Liver (tissue), 9 donors: ENCODE results near the gene HYOU1. TPM values are rescaled to one million over a fixed set of nuclear protein-coding genes. Genes with fewer than 3 reads are reported as not detected.

ENCODE experiments used
- DNase-seq: peaks from one replicate; pipeline ENCODE4 v3.0.0-alpha.2; 2017; ENCODE audit warnings: low spot score
- H3K27ac ChIP-seq, 2 donors: one replicate each; pipeline ENCODE4 v1.7.0; 2013; ENCODE audit warnings: inconsistent platforms in 2 of 2, low read length in 2 of 2, control low read depth in 1 of 2, low read depth in 1 of 2, mild to moderate bottlenecking in 1 of 2
- H3K27me3 ChIP-seq, 4 donors: one replicate each; pipeline versions ENCODE4 v1.6.1 to v1.7.0; 2013; ENCODE audit warnings: low read length in 3 of 4, inconsistent platforms in 1 of 4, mild to moderate bottlenecking in 1 of 4, moderate library complexity in 1 of 4; ENCODE audit not compliant: control insufficient read depth in 4 of 4, insufficient read depth in 4 of 4
- H3K36me3 ChIP-seq, 4 donors: one replicate each; pipeline versions ENCODE4 v1.6.1 to v1.7.0; 2013; ENCODE audit warnings: low read length in 3 of 4, mild to moderate bottlenecking in 3 of 4, low read depth in 1 of 4, moderate library complexity in 1 of 4; ENCODE audit not compliant: control insufficient read depth in 4 of 4, insufficient read depth in 3 of 4
- H3K4me1 ChIP-seq, 4 donors: one replicate each; pipeline versions ENCODE4 v1.6.1 to v1.7.0; 2013; ENCODE audit warnings: low read length in 3 of 4, mild to moderate bottlenecking in 3 of 4, moderate library complexity in 1 of 4; ENCODE audit not compliant: control insufficient read depth in 4 of 4, insufficient read depth in 4 of 4
- H3K4me3 ChIP-seq, 3 donors: one replicate each; pipeline versions ENCODE4 v1.6.1 to v1.7.0; 2013; ENCODE audit warnings: low read length in 3 of 3, control low read depth in 1 of 3, low read depth in 1 of 3, mild to moderate bottlenecking in 1 of 3
- H3K9ac ChIP-seq, 2 donors: one replicate each; pipeline ENCODE4 v1.7.0; 2013; ENCODE audit warnings: low read length in 2 of 2, mild to moderate bottlenecking in 2 of 2, moderate library complexity in 2 of 2, control low read depth in 1 of 2, low read depth in 1 of 2
- H3K9me3 ChIP-seq, 4 donors: one replicate each; pipeline versions ENCODE4 v1.6.1 to v1.7.0; 2013; ENCODE audit warnings: low read length in 3 of 4; ENCODE audit not compliant: control insufficient read depth in 4 of 4
- ATF3 ChIP-seq: IDR thresholded peaks from 2 replicates; pipeline ENCODE4 v1.6.1; 2016; ENCODE audit warnings: antibody characterized with exemption
- CTCF ChIP-seq: fragments of 150-350 bp; IDR thresholded peaks from 2 replicates; pipeline ENCODE4 v1.5.1; 2017; ENCODE audit warnings: improper control_type of control experiment, low read depth, low read length; ENCODE audit not compliant: missing input control
- EGR1 ChIP-seq, 2 donors: IDR thresholded peaks; 2 replicates each; pipeline ENCODE4 v1.6.1; 2016 to 2018; ENCODE audit warnings: antibody characterized with exemption in 2 of 2, low read depth in 2 of 2
- FOXA1 ChIP-seq: IDR thresholded peaks from 2 replicates; pipeline ENCODE4 v1.6.1; 2016; ENCODE audit warnings: antibody characterized with exemption
- FOXA2 ChIP-seq: IDR thresholded peaks from 2 replicates; pipeline ENCODE4 v1.6.1; 2016; ENCODE audit warnings: antibody characterized with exemption
- GABPA ChIP-seq, 2 donors: IDR thresholded peaks in 1 of 2; conservative IDR thresholded peaks in 1 of 2; 2 replicates each; pipeline ENCODE4 v1.6.1; 2016; ENCODE audit warnings: antibody characterized with exemption in 2 of 2, mild to moderate bottlenecking in 1 of 2, moderate library complexity in 1 of 2
- HNF4A ChIP-seq, 2 donors: conservative IDR thresholded peaks; 2 replicates each; pipeline ENCODE4 v1.6.1; 2016; ENCODE audit warnings: antibody characterized with exemption in 2 of 2, mild to moderate bottlenecking in 2 of 2
- HNF4G ChIP-seq: IDR thresholded peaks from 2 replicates; pipeline ENCODE4 v1.6.1; 2016; ENCODE audit warnings: antibody characterized with exemption
- JUND ChIP-seq, 2 donors: IDR thresholded peaks; 2 replicates each; pipeline ENCODE4 v1.6.1; 2016; ENCODE audit warnings: antibody characterized with exemption in 2 of 2
- MAX ChIP-seq: IDR thresholded peaks from 2 replicates; pipeline ENCODE4 v1.6.1; 2016; ENCODE audit warnings: antibody characterized with exemption
- NR2F2 ChIP-seq: IDR thresholded peaks from 2 replicates; pipeline ENCODE4 v1.6.1; 2016; ENCODE audit warnings: antibody characterized with exemption
- RAD21 ChIP-seq, 2 donors: IDR thresholded peaks; 2 replicates each; pipeline ENCODE4 v1.6.1; 2016; ENCODE audit warnings: antibody characterized with exemption in 2 of 2, mild to moderate bottlenecking in 2 of 2
- REST ChIP-seq: IDR thresholded peaks from 2 replicates; pipeline ENCODE4 v1.6.1; 2016; ENCODE audit warnings: antibody characterized with exemption, mild to moderate bottlenecking
- RXRA ChIP-seq, 2 donors: IDR thresholded peaks; 2 replicates each; pipeline ENCODE4 v1.6.1; 2017 to 2018; ENCODE audit warnings: antibody characterized with exemption in 2 of 2, mild to moderate bottlenecking in 1 of 2
- SP1 ChIP-seq: IDR thresholded peaks from 2 replicates; pipeline ENCODE4 v1.6.1; 2018; ENCODE audit warnings: antibody characterized with exemption, mild to moderate bottlenecking
- TAF1 ChIP-seq: conservative IDR thresholded peaks from 2 replicates; pipeline ENCODE4 v1.6.1; 2016; ENCODE audit warnings: antibody characterized with exemption, mild to moderate bottlenecking
- YY1 ChIP-seq: IDR thresholded peaks from 2 replicates; pipeline ENCODE4 v1.6.1; 2016; ENCODE audit warnings: antibody characterized with exemption, mild to moderate bottlenecking
- ZBTB33 ChIP-seq: IDR thresholded peaks from 2 replicates; pipeline ENCODE4 v1.6.1; 2016; ENCODE audit warnings: antibody characterized with exemption
- WGBS: extraction: QIAGEN DNeasy Blood & Tissue Kit; methylation state at CpG from one replicate; pipeline ENCODE4 v1.1.7; 2013; 5-methylcytosine and 5-hydroxymethylcytosine counted together
- polyA plus RNA-seq, 2 donors: library from polyadenylated mRNA; stranded (reverse) in 1 of 2; unstranded in 1 of 2; fragments of 200-250 nt in 1 of 2; fragments of >200 nt in 1 of 2; fragmentation: Nextera tagmentation in 1 of 2; extraction: Ambion mirVana in 1 of 2; gene quantifications; one replicate each; pipeline versions ENCODE4 v1.2.1 to v1.2.3, GENCODE V29; 2013 to 2015
- total RNA-seq, 2 donors: library from RNA; depleted of rRNA; stranded (reverse); fragments of >200 nt; gene quantifications; one replicate each; pipeline ENCODE4 v1.2.3, GENCODE V29; 2014
- donor health status: healthy.
- donor health status: healthy.
- donor health status: healthy.
- donor health status: healthy.
- donor health status: healthy.

Gene HYOU1
- total and polyA plus RNA-seq, 4 donors = 41.6 to 270 (median 119) TPM

- H3K9me3 ChIP-seq = no peaks in the 10 kb centered on the region
- no peak overlapping the region for H3K9ac ChIP-seq
- H3K27ac ChIP-seq = no peak overlapping the region
- no peak overlapping the region for H3K4me3 ChIP-seq
- 74% methylated on average over 6 of the region's 6 CpGs for WGBS
- peaks cover 0 to 35% (median 25%) of the 10 kb centered on the region in 4 donors for H3K4me1 ChIP-seq
- TF ChIP-seq FOXA1 (no peak), MAX (no peak), EGR1 (IDR thresholded peaks at IDR 0.05; ENCODE audit: low read depth in 2 of 2) (no peak), ZBTB33 (no peak), RXRA (IDR thresholded peaks at IDR 0.05) (no peak), RAD21 (IDR thresholded peaks at IDR 0.05) (no peak), FOXA2 (no peak), YY1 (no peak), HNF4A (conservative IDR thresholded peaks at IDR 0.05) (no peak), HNF4G (no peak), JUND (IDR thresholded peaks at IDR 0.05) (no peak), ATF3 (no peak), TAF1 (no peak)
- no peak for DNase-seq
- peaks cover 4 to 18% (median 12%) of the 10 kb centered on the region in 4 donors for H3K36me3 ChIP-seq
- no peaks in the 10 kb centered on the region for H3K27me3 ChIP-seq
Measured at GRCh38 chr11:119099711-119100110, 42.7 kb upstream of the HYOU1 start.

GRCh38 chr11:119095066-119095880 is 38.3 kb upstream of the HYOU1 start:
- WGBS = under 1% methylated on average over 79 of the region's 79 CpGs

More at GRCh38 chr11:119095066-119095880, 38.3 kb upstream of the HYOU1 start:
- Histone ChIP-seq H3K9ac (peak overlapping the region; percentile 10 to 80), H3K27me3 (no peaks in the 10 kb centered on the region), H3K4me1 (peaks cover 0 to 32% (median 18%) of the 10 kb centered on the region in 4 donors), H3K27ac (peak overlapping the region; percentile 80 to 89), H3K9me3 (no peaks in the 10 kb centered on the region), H3K36me3 (peaks cover 4 to 23% (median 12%) of the 10 kb centered on the region in 4 donors), H3K4me3 (peak overlapping the region; percentile 71 to 79 (median 75))
- TF ChIP-seq YY1 = peak; percentile 70
- TF ChIP-seq REST = peak; percentile 92
- peak; percentile 13 to 30 for TF ChIP-seq RXRA (IDR thresholded peaks at IDR 0.05)
- no peak for TF ChIP-seq JUND (IDR thresholded peaks at IDR 0.05)
- no peak for TF ChIP-seq CTCF
- TF ChIP-seq FOXA2 = no peak
- peak; percentile 18 to 49 for TF ChIP-seq RAD21 (IDR thresholded peaks at IDR 0.05)
- peak in 1 of 2 donors; percentile 31 for TF ChIP-seq EGR1 (IDR thresholded peaks at IDR 0.05; ENCODE audit: low read depth in 2 of 2)
- peak; percentile 71 for TF ChIP-seq MAX
- no peak for TF ChIP-seq ZBTB33
- TF ChIP-seq NR2F2 = peak; percentile 61
- no peak for TF ChIP-seq FOXA1
- no peak for TF ChIP-seq ATF3
- TF ChIP-seq SP1 = peak; percentile 91
- TF ChIP-seq TAF1 = peak; percentile 98
- peak in 1 of 2 donors; percentile 8 for TF ChIP-seq HNF4A (conservative IDR thresholded peaks at IDR 0.05)
- TF ChIP-seq HNF4G = no peak
- TF ChIP-seq GABPA (IDR thresholded peaks at IDR 0.05 in 1 of 2, conservative IDR thresholded peaks at IDR 0.05 in 1 of 2) = peak; percentile 51 to 80
- peak; percentile 99 for DNase-seq
